Thymus (tissue), 11 donors: ENCODE measurements around the gene CHST2. TPM values are rescaled to one million over a fixed set of nuclear protein-coding genes. Genes with fewer than 3 reads are reported as not detected.

Experiments used
- DNase-seq, 9 donors: peaks; one replicate each; pipeline ENCODE4 v3.0.0-alpha.2; 2013; ENCODE audit warnings: low spot score in 9 of 9, low read depth in 6 of 9, missing footprints in 1 of 9
- H3K27ac ChIP-seq, 2 donors: one replicate each; pipeline ENCODE4 v1.5.1; 2013; ENCODE audit warnings: control low read depth in 1 of 2, low read depth in 1 of 2, low read length in 1 of 2, mild to moderate bottlenecking in 1 of 2, moderate library complexity in 1 of 2
- H3K27me3 ChIP-seq, 2 donors: one replicate each; pipeline ENCODE4 v1.5.1; 2013; ENCODE audit warnings: low read length in 1 of 2; ENCODE audit not compliant: control insufficient read depth in 2 of 2, insufficient read depth in 1 of 2
- H3K36me3 ChIP-seq, 2 donors: one replicate each; pipeline ENCODE4 v1.5.1; 2013; ENCODE audit warnings: low read length in 1 of 2, mild to moderate bottlenecking in 1 of 2, moderate library complexity in 1 of 2; ENCODE audit not compliant: control insufficient read depth in 2 of 2, insufficient read depth in 2 of 2
- H3K4me1 ChIP-seq, 2 donors: one replicate each; pipeline ENCODE4 v1.5.1; 2013; ENCODE audit warnings: low read length in 2 of 2; ENCODE audit not compliant: control insufficient read depth in 2 of 2, insufficient read depth in 2 of 2
- H3K4me3 ChIP-seq, 2 donors: one replicate each; pipeline ENCODE4 v1.5.1; 2013; ENCODE audit warnings: low read length in 2 of 2, control low read depth in 1 of 2, mild to moderate bottlenecking in 1 of 2
- H3K9me3 ChIP-seq, 2 donors: one replicate each; pipeline ENCODE4 v1.5.1; 2013; ENCODE audit warnings: low read length in 1 of 2, mild to moderate bottlenecking in 1 of 2; ENCODE audit not compliant: control insufficient read depth in 2 of 2, insufficient read depth in 1 of 2
- WGBS: extraction: QIAGEN DNeasy Blood & Tissue Kit; methylation state at CpG from one replicate; pipeline ENCODE4 v1.1.7; 2013; 5-methylcytosine and 5-hydroxymethylcytosine counted together
- polyA plus RNA-seq: library from polyadenylated mRNA; stranded (reverse); fragments of 200-250 nt; gene quantifications from one replicate; pipeline ENCODE4 v1.2.3, GENCODE V29; 2013
- total RNA-seq: library from RNA; stranded (reverse); fragments of 120-200 nt; gene quantifications from one replicate; pipeline ENCODE4 v1.2.4, GENCODE V29; 2013
- donor health status: healthy.

The CHST2 gene
- total and polyA plus RNA-seq, 2 donors = 15.6 to 16.5 TPM

DNA sequence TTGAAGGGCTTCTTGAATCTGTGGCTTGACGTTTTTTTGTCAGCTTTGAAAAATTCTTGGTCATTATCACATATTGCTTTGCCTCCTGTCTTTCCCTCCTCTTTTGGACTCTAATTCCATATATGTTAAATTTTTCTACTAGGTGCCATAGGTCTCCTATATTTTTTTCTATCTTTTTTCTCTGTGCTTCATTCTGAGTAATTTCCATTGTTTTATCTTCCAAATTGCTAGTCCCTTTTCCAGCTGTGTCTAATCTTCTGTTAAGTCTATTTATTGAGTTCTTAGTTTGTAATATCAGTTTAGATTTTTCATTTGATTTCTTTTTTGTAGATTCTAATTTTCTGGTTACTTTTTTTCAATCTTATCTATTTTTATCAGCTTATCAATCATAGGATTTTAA, 53.7 kb downstream of the CHST2 start:
- Histone ChIP-seq H3K27me3 (no peaks in the 10 kb centered on the region), H3K27ac (peak overlapping the region in 1 of 2 donors; percentile 91), H3K4me3 (no peak overlapping the region), H3K36me3 (no peaks in the 10 kb centered on the region), H3K4me1 (peaks cover 26 to 54% of the 10 kb centered on the region in 2 donors), H3K9me3 (peaks cover 0 to 5% of the 10 kb centered on the region in 2 donors)
- WGBS = 100% methylated on average over 1 of the region's 1 CpG
- no peak for DNase-seq

Other genes starting within 250 kb of the CHST2 start
- gene PCOLCE2, start 230.7 kb upstream of the CHST2 start, total RNA-seq = 2.0 TPM
- gene PCOLCE2, start 230.7 kb upstream of the CHST2 start, polyA plus RNA-seq = 4.7 TPM
- gene PAQR9, start 156.1 kb upstream of the CHST2 start, total RNA-seq = 0.05 TPM
- gene PAQR9, start 156.1 kb upstream of the CHST2 start, polyA plus RNA-seq = 0.02 TPM
- 107 TPM for gene U2SURP, start 118.2 kb upstream of the CHST2 start, total RNA-seq
- 79.7 TPM for gene U2SURP, start 118.2 kb upstream of the CHST2 start, polyA plus RNA-seq